Measurements from ENCODE around the gene STRADA. TPM values are rescaled to one million over a fixed set of nuclear protein-coding genes. Genes with fewer than 3 reads are reported as not detected.

Gene STRADA
- total and polyA plus RNA-seq, 9 donors: 15.1 to 35.4 (median 25.0) TPM

DNA sequence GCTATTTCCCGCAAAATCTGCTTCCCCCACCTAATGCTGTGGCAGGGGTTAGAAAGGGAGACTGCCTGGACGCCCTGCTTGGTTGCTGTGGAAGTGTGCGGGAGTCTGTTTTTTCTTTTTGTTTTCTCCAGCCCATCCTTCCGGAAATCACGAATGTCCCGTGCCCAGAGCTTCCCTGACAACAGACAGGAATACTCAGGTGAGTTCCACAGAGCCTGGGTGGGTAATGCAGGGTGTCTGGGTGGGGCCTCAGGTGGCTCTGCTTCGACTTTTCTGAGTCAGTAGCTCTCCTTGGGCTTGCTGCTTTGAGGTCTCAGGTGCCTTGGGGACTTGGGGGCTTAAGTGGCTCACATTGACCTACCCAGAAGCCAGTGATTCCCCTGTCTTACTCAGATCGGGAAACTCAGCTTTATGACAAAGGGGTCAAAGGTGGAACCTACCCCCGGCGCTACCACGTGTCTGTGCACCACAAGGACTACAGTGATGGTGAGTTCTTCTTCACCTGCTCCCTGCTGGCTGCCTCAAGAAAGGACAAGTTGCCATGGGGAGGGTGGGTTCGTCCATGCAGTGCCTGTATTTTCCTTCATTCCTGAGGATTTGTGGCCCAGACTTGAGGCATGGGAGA, 53.1 kb downstream of the STRADA start:
- H3K36me3 ChIP-seq (ENCODE audit: control insufficient read depth, insufficient read depth, low read length): peaks cover 82% of the 10 kb centered on the region

DNA sequence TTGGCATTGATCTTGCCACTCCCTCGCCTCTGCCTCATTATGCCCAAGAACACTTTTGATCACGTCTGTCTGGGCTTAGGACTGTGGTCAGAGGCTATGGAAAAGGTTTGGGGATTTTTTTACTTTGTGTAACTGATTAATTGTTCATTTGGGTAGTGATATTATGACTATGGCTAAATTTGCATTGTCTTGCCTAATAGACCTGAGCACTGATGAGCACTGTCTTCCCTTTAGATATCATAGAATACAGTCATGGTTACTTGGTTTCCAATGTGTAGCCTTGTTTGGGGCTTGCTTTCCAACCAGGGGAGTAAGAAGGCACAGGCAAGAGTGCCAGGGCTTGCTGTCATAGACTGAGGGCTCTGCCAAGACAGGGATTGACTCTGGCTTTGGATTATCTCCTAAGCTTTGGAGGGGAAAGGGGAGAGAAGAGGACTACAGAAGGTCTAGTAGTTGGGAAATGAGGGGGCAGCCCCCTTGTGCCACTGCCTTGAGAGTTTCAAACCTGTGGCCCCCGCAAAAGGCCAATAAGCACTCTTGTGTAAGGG, 55.4 kb downstream of the STRADA start:
- Histone ChIP-seq H3K4me1 (ENCODE audit: control insufficient read depth, insufficient read depth, low read length) (no peaks in the 10 kb centered on the region), H3K27ac (ENCODE audit: low read length) (no peak overlapping the region), H3K36me3 (ENCODE audit: control insufficient read depth, insufficient read depth, low read length) (peaks cover 77% of the 10 kb centered on the region), H3K9me3 (replicated peaks; ENCODE audit: control insufficient read depth, low read depth, low read length) (no peaks in the 10 kb centered on the region), H3K4me3 (ENCODE audit: low read length) (no peak overlapping the region), H3K27me3 (ENCODE audit: control insufficient read depth, insufficient read depth, low read length) (no peaks in the 10 kb centered on the region)
- no peak for DNase-seq
- WGBS (ENCODE audit: insufficient coverage): 86% methylated on average over 1 of the region's 3 CpGs

More for the DNA sequence above, 53.1 kb downstream of the STRADA start:
- Histone ChIP-seq H3K27ac (ENCODE audit: low read length) (no peak overlapping the region), H3K9me3 (replicated peaks; ENCODE audit: control insufficient read depth, low read depth, low read length) (no peaks in the 10 kb centered on the region), H3K27me3 (ENCODE audit: control insufficient read depth, insufficient read depth, low read length) (no peaks in the 10 kb centered on the region), H3K4me1 (ENCODE audit: control insufficient read depth, insufficient read depth, low read length) (no peaks in the 10 kb centered on the region), H3K4me3 (ENCODE audit: low read length) (no peak overlapping the region)
- DNase-seq: no peak
- WGBS (ENCODE audit: insufficient coverage): 72% methylated on average over 8 of the region's 12 CpGs

DNA sequence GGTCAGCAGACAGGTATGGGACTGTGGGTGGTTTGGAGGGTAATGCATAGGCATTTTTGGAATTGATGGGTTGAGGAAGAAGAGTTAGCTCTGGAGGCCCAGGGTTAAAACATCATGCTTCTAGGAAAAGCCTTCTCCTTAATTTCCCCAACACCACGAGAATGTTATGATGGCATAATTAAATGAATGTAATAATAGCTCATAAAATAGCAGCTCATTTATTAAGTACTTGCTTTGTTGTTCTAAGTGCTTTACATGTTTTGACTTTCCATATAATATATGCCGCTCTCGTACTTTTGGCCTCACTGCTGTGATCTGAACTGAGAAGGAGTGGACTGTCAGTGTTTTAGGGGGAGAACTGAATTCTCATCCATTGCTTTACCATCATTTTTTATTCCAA, 56.0 kb downstream of the STRADA start:
- H3K36me3 ChIP-seq (ENCODE audit: control insufficient read depth, insufficient read depth, low read length): peaks cover 74% of the 10 kb centered on the region
- no peak overlapping the region for H3K27ac ChIP-seq (ENCODE audit: low read length)
- WGBS (ENCODE audit: insufficient coverage): no CpG with 5 or more reads among the region's 3 CpGs
- DNase-seq: no peak
- H3K9me3 ChIP-seq (replicated peaks; ENCODE audit: control insufficient read depth, low read depth, low read length): no peaks in the 10 kb centered on the region
- H3K4me1 ChIP-seq (ENCODE audit: control insufficient read depth, insufficient read depth, low read length): no peaks in the 10 kb centered on the region
- H3K27me3 ChIP-seq (ENCODE audit: control insufficient read depth, insufficient read depth, low read length): no peaks in the 10 kb centered on the region
- H3K4me3 ChIP-seq (ENCODE audit: low read length): no peak overlapping the region

DNA sequence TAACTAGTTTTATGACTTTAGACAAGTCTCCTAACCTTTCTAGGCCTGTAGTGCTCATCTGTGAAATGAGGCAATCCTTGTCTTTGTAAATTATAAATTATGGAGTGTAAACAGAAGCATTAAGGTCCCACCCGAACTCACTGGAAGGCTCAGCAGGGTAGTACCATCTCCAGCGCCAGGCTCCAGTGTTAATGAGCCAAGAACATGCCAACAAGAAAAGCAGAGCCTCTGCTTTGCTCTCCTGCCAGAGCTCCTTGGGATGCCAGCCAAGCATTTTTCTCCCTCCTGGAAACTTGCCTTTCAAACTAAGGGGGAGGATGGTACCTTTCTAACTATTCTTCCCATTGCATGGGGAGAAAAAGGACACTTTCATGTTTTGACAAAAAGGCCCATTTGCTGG, 56.6 kb downstream of the STRADA start:
- Histone ChIP-seq H3K4me3 (ENCODE audit: low read length) (no peak overlapping the region), H3K27me3 (ENCODE audit: control insufficient read depth, insufficient read depth, low read length) (no peaks in the 10 kb centered on the region), H3K4me1 (ENCODE audit: control insufficient read depth, insufficient read depth, low read length) (no peaks in the 10 kb centered on the region), H3K27ac (ENCODE audit: low read length) (no peak overlapping the region), H3K36me3 (ENCODE audit: control insufficient read depth, insufficient read depth, low read length) (peaks cover 68% of the 10 kb centered on the region), H3K9me3 (replicated peaks; ENCODE audit: control insufficient read depth, low read depth, low read length) (no peaks in the 10 kb centered on the region)
- no peak for DNase-seq
- WGBS (ENCODE audit: insufficient coverage): 42% methylated on average over 2 of the region's 2 CpGs

DNA sequence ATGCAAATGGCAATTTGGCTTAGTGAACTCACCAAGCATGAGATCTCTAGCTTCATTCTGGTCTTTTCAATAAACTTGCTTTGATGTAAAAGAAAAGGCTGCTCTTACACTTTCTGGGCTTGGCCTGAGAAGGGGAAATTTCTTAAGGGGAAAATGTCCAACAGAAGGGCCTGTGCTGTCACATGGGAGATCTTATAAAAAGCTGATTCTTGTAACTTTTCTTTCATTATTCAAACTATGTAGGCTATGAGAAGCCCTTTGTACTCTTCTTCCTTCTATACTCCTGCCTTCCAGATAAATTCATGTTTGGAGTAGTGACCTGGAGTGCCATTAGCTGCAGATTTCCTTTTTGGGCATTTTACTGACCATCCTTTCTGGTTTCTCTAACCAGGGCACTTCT, 58.6 kb downstream of the STRADA start:
- Histone ChIP-seq H3K27me3 (ENCODE audit: control insufficient read depth, insufficient read depth, low read length) (no peaks in the 10 kb centered on the region), H3K36me3 (ENCODE audit: control insufficient read depth, insufficient read depth, low read length) (peaks cover 62% of the 10 kb centered on the region), H3K4me3 (ENCODE audit: low read length) (no peak overlapping the region), H3K27ac (ENCODE audit: low read length) (no peak overlapping the region), H3K9me3 (replicated peaks; ENCODE audit: control insufficient read depth, low read depth, low read length) (no peaks in the 10 kb centered on the region), H3K4me1 (ENCODE audit: control insufficient read depth, insufficient read depth, low read length) (no peaks in the 10 kb centered on the region)
- no peak for DNase-seq

DNA sequence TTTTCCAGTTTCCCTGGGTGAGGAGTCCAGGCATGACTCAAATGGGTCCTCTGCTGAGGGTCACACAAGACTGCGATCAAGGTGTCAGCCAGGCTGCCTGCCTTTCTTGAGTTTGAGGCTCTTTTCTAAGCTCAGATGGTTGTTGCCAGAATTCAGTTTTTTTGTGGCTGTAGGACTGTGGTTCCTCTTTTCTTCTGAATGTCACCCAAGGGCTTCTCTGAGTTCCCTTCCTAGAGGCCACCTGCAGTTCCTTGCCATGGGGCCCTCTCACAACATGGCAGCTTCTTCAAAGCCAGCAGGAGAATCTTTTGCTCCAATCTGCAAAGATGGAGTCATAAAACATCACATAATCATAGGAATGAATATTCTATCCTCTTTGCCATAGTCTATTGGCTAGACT, 59.2 kb downstream of the STRADA start:
- WGBS (ENCODE audit: insufficient coverage): 100% methylated on average over 1 of the region's 1 CpG
- H3K9me3 ChIP-seq (replicated peaks; ENCODE audit: control insufficient read depth, low read depth, low read length): no peaks in the 10 kb centered on the region
- DNase-seq: no peak
- no peak overlapping the region for H3K27ac ChIP-seq (ENCODE audit: low read length)
- H3K27me3 ChIP-seq (ENCODE audit: control insufficient read depth, insufficient read depth, low read length): no peaks in the 10 kb centered on the region
- H3K36me3 ChIP-seq (ENCODE audit: control insufficient read depth, insufficient read depth, low read length): peaks cover 64% of the 10 kb centered on the region
- H3K4me3 ChIP-seq (ENCODE audit: low read length): no peak overlapping the region
- no peaks in the 10 kb centered on the region for H3K4me1 ChIP-seq (ENCODE audit: control insufficient read depth, insufficient read depth, low read length)

DNA sequence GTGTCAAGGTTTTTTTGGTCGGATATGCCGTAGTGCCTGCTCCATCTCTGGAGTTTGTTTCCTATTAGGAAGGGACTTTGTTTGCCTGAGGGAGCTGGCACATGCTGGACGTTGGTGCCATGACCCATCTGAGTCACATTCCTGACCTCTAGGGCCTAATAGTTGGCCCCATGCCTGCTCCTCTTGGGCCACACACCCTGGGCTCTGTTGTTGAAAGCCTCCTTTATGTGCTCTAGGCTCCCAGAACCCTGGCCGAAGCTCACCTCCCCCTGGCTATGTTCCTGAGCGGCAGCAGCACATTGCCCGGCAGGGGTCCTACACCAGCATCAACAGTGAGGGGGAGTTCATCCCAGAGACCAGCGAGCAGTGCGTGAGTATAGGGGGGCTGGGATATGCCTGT, 60.1 kb downstream of the STRADA start:
- Histone ChIP-seq H3K4me1 (ENCODE audit: control insufficient read depth, insufficient read depth, low read length) (no peaks in the 10 kb centered on the region), H3K27me3 (ENCODE audit: control insufficient read depth, insufficient read depth, low read length) (no peaks in the 10 kb centered on the region), H3K9me3 (replicated peaks; ENCODE audit: control insufficient read depth, low read depth, low read length) (no peaks in the 10 kb centered on the region), H3K27ac (ENCODE audit: low read length) (no peak overlapping the region), H3K36me3 (ENCODE audit: control insufficient read depth, insufficient read depth, low read length) (peaks cover 66% of the 10 kb centered on the region), H3K4me3 (ENCODE audit: low read length) (no peak overlapping the region)
- 75% methylated on average over 5 of the region's 8 CpGs for WGBS (ENCODE audit: insufficient coverage)
- DNase-seq: no peak

DNA sequence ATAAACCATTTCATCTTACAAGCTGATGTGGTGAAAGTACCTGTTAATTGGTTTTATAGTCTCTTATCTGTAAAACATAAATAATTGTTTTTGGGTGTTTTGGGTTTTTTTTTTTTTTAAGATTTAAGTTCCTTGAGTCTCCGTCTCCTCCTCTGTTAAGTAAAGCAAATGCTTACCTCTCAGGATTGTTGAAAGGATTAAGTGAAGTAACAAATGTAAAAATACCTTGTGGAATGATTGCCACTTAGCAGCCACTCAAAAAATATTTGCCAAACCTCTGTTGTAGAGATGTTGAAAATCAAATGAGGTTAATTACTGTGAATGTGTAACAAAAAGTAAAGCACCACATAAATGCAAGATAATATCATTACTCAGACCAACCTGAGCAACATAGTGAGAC, 60.9 kb downstream of the STRADA start:
- WGBS (ENCODE audit: insufficient coverage): no CpG with 5 or more reads among the region's 1 CpG
- no peak overlapping the region for H3K27ac ChIP-seq (ENCODE audit: low read length)
- no peaks in the 10 kb centered on the region for H3K9me3 ChIP-seq (replicated peaks; ENCODE audit: control insufficient read depth, low read depth, low read length)
- peaks cover 68% of the 10 kb centered on the region for H3K36me3 ChIP-seq (ENCODE audit: control insufficient read depth, insufficient read depth, low read length)
- peaks cover under 1% of the 10 kb centered on the region for H3K4me1 ChIP-seq (ENCODE audit: control insufficient read depth, insufficient read depth, low read length)
- no peaks in the 10 kb centered on the region for H3K27me3 ChIP-seq (ENCODE audit: control insufficient read depth, insufficient read depth, low read length)
- no peak overlapping the region for H3K4me3 ChIP-seq (ENCODE audit: low read length)
- DNase-seq: no peak

DNA sequence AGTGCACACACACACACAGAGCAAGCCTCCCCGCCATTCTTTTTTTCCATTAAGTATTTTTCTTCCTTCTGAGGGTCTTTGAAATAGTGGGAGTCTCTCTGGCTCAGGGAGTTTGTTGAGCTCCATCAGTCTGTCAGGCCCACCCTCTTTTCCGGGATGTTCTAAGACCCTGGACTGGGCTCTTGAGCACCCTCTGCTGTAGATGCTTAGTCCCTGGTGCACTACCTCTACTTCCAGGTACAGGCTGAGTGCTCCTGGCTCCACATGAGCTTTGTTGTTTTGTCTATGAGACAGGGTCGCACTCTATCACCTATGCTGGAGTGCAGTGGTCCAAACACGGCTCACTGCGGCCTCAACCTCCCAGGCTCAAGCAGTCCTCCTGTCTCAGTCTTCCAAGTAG, 62.4 kb downstream of the STRADA start:
- 90% methylated on average over 3 of the region's 5 CpGs for WGBS (ENCODE audit: insufficient coverage)
- H3K27ac ChIP-seq (ENCODE audit: low read length): no peak overlapping the region
- H3K4me1 ChIP-seq (ENCODE audit: control insufficient read depth, insufficient read depth, low read length): peaks cover 7% of the 10 kb centered on the region
- DNase-seq: no peak
- H3K9me3 ChIP-seq (replicated peaks; ENCODE audit: control insufficient read depth, low read depth, low read length): no peaks in the 10 kb centered on the region
- peaks cover 60% of the 10 kb centered on the region for H3K36me3 ChIP-seq (ENCODE audit: control insufficient read depth, insufficient read depth, low read length)
- no peak overlapping the region for H3K4me3 ChIP-seq (ENCODE audit: low read length)
- H3K27me3 ChIP-seq (ENCODE audit: control insufficient read depth, insufficient read depth, low read length): no peaks in the 10 kb centered on the region

DNA sequence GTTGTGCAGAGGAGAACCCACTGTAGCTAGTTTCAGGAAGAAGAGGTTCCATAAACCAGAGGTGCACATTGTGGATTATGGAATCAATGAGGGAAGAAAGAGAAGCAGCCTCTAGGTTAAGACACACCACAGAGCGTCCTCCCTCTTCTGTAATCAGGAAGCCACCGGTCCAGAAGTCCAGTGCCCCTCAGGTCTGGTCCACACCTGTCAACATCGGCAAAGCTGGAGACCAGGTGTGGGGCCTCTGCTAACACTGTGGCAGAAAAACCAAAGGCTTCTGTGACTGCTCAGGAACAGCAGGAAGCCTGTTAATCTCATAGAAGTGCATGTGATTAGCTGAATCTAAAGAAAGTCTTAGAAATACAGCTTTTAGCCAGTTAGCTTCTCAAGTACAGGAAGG, 65.0 kb downstream of the STRADA start:
- no peak overlapping the region for H3K27ac ChIP-seq (ENCODE audit: low read length)
- H3K4me1 ChIP-seq (ENCODE audit: control insufficient read depth, insufficient read depth, low read length): peaks cover 7% of the 10 kb centered on the region
- H3K27me3 ChIP-seq (ENCODE audit: control insufficient read depth, insufficient read depth, low read length): no peaks in the 10 kb centered on the region
- H3K4me3 ChIP-seq (ENCODE audit: low read length): no peak overlapping the region
- 50% methylated on average over 1 of the region's 3 CpGs for WGBS (ENCODE audit: insufficient coverage)
- no peaks in the 10 kb centered on the region for H3K9me3 ChIP-seq (replicated peaks; ENCODE audit: control insufficient read depth, low read depth, low read length)
- DNase-seq: no peak
- H3K36me3 ChIP-seq (ENCODE audit: control insufficient read depth, insufficient read depth, low read length): peaks cover 58% of the 10 kb centered on the region
